ENCODE results near the gene GPC5. TPM values are rescaled to one million over a fixed set of nuclear protein-coding genes. Genes with fewer than 3 reads are reported as not detected.

The GPC5 gene
- total RNA-seq, 1 donor from 2014 or later = 0.07 TPM

DNA sequence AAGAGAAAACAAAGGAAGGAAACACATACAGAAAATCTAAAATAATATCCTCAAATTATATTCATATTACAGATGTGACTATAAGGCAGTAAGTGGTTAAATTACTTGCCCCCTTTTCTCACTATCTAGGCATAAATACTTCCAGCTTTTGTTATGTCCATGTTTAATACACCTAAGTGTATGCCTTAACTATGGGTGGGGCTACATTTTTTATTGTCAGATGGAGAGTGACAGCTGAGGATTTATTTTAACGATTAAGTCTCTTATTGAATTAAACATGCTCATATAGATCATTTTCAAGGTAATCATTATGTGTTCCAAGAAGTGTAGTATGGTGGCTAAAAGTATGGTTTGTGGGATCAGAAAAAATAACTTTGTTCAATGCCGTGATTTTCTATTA lies 909.3 kb downstream of the GPC5 start:
- H3K4me3 Mint-ChIP-seq = no peak overlapping the region
- H3K27me3 Mint-ChIP-seq (ENCODE audit: insufficient read depth, low read depth) = peaks cover 2% of the 10 kb centered on the region
- peaks cover 16% of the 10 kb centered on the region for H3K4me1 ChIP-seq
- no peak overlapping the region for H2AFZ ChIP-seq (replicated peaks)
- H3K27ac ChIP-seq = no peak overlapping the region
- H4K20me1 ChIP-seq (ENCODE audit: low read depth) = no peaks in the 10 kb centered on the region
- no peaks in the 10 kb centered on the region for H3K79me2 ChIP-seq (ENCODE audit: low read depth)
- no peak overlapping the region for H3K9ac ChIP-seq
- no peaks in the 10 kb centered on the region for H3K36me3 ChIP-seq
- H3K9me3 Mint-ChIP-seq = no peaks in the 10 kb centered on the region
- H3K36me3 Mint-ChIP-seq = no peaks in the 10 kb centered on the region
- peaks cover 10% of the 10 kb centered on the region for H3F3A ChIP-seq (ENCODE audit: low read depth)
- no peak for DNase-seq (ENCODE audit: low spot score)
- no peaks in the 10 kb centered on the region for H3K4me1 Mint-ChIP-seq
- TF ChIP-seq EZH2 (IDR thresholded peaks at IDR 0.05) (no peak), CTCF (IDR thresholded peaks at IDR 0.05) (no peak), EZH2phosphoT487 (IDR thresholded peaks at IDR 0.05) (no peak)
- H3K27ac Mint-ChIP-seq = no peak overlapping the region
- H3K9me3 ChIP-seq (ENCODE audit: low read depth) = no peaks in the 10 kb centered on the region
- H3K4me2 ChIP-seq = no peak overlapping the region
- H3K4me3 ChIP-seq = no peak overlapping the region
- no peaks in the 10 kb centered on the region for H3K27me3 ChIP-seq

DNA sequence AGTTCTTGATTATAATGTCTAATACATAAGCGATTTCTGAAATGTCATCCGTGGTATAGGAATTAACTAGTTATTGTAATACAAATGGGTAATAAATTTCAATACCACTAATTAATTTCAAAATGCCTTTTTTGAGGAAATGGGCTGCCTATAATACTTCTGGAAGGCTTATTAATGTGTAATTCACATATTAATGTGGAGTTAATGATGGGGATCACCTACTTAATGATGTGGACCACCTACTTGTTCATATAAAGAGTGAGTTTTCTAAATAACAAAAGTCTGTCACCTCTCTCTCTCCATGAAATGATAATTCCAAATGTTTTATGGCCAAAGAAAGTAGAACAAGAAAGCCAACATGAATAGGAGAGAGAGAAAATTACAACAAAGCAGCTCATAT lies 914.4 kb downstream of the GPC5 start:
- H3K4me3 Mint-ChIP-seq = no peak overlapping the region
- DNase-seq (ENCODE audit: low spot score) = no peak
- Histone ChIP-seq H3K27ac (no peak overlapping the region), H4K20me1 (ENCODE audit: low read depth) (no peaks in the 10 kb centered on the region), H3K9ac (no peak overlapping the region), H2AFZ (replicated peaks) (no peak overlapping the region), H3K4me2 (no peak overlapping the region), H3K4me3 (no peak overlapping the region), H3K79me2 (ENCODE audit: low read depth) (no peaks in the 10 kb centered on the region), H3K36me3 (no peaks in the 10 kb centered on the region), H3F3A (ENCODE audit: low read depth) (no peaks in the 10 kb centered on the region), H3K4me1 (no peaks in the 10 kb centered on the region), H3K9me3 (ENCODE audit: low read depth) (no peaks in the 10 kb centered on the region), H3K27me3 (no peaks in the 10 kb centered on the region)
- no peaks in the 10 kb centered on the region for H3K9me3 Mint-ChIP-seq
- H3K36me3 Mint-ChIP-seq = no peaks in the 10 kb centered on the region
- H3K27ac Mint-ChIP-seq = no peak overlapping the region
- peaks cover 2% of the 10 kb centered on the region for H3K27me3 Mint-ChIP-seq (ENCODE audit: insufficient read depth, low read depth)
- peaks cover 2% of the 10 kb centered on the region for H3K4me1 Mint-ChIP-seq
- no peak for TF ChIP-seq EZH2 (IDR thresholded peaks at IDR 0.05)
- TF ChIP-seq EZH2phosphoT487 (IDR thresholded peaks at IDR 0.05) = no peak
- TF ChIP-seq CTCF (IDR thresholded peaks at IDR 0.05) = no peak

DNA sequence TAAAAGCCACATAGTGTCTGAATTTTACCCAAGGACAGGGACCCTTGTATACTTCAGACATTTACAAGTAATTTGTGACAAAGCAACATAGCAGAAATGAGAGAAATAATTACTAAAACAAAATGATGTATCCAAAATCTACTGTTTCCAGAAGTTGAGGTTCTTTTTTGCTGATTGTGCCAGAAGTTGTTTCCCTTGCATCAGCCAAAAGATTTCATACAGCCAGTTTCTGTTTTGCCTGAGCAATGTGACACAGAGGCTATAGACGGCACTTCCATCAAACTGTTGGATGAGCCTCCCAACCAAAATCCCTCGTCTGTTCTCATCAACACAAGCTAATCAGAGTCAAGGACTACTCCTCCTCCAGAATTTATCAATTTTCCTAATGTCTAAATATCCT lies 915.0 kb downstream of the GPC5 start:
- no peaks in the 10 kb centered on the region for H3K79me2 ChIP-seq (ENCODE audit: low read depth)
- no peak overlapping the region for H3K27ac ChIP-seq
- Mint-ChIP-seq H3K36me3 (no peaks in the 10 kb centered on the region), H3K9me3 (no peaks in the 10 kb centered on the region), H3K27me3 (ENCODE audit: insufficient read depth, low read depth) (peaks cover 2% of the 10 kb centered on the region), H3K4me1 (peaks cover 2% of the 10 kb centered on the region), H3K4me3 (no peak overlapping the region), H3K27ac (no peak overlapping the region)
- no peaks in the 10 kb centered on the region for H3K4me1 ChIP-seq
- H3K9me3 ChIP-seq (ENCODE audit: low read depth) = no peaks in the 10 kb centered on the region
- no peak overlapping the region for H3K4me2 ChIP-seq
- no peaks in the 10 kb centered on the region for H3F3A ChIP-seq (ENCODE audit: low read depth)
- no peaks in the 10 kb centered on the region for H4K20me1 ChIP-seq (ENCODE audit: low read depth)
- DNase-seq (ENCODE audit: low spot score) = no peak
- no peak for TF ChIP-seq EZH2phosphoT487 (IDR thresholded peaks at IDR 0.05)
- TF ChIP-seq CTCF (IDR thresholded peaks at IDR 0.05) = no peak
- no peak for TF ChIP-seq EZH2 (IDR thresholded peaks at IDR 0.05)
- H3K36me3 ChIP-seq = no peaks in the 10 kb centered on the region
- H3K9ac ChIP-seq = no peak overlapping the region
- no peak overlapping the region for H3K4me3 ChIP-seq
- no peaks in the 10 kb centered on the region for H3K27me3 ChIP-seq
- H2AFZ ChIP-seq (replicated peaks) = no peak overlapping the region
